HG02610 (cell line): ENCODE measurements around the gene NPC1.
"Not testable (repeated sequence)": the region's sequence is repeated elsewhere in the genome, so short reads cannot be mapped to it uniquely, and the experiment has no call there.

ENCODE experiments used
- ATAC-seq: cut with Tn5 transposase; IDR thresholded peaks from one replicate; pipeline ENCODE4 v1.9.1; 2021; ENCODE audit warnings: mild to moderate bottlenecking, moderate library complexity; ENCODE audit not compliant: unreplicated experiment

NPC1 gene

DNA sequence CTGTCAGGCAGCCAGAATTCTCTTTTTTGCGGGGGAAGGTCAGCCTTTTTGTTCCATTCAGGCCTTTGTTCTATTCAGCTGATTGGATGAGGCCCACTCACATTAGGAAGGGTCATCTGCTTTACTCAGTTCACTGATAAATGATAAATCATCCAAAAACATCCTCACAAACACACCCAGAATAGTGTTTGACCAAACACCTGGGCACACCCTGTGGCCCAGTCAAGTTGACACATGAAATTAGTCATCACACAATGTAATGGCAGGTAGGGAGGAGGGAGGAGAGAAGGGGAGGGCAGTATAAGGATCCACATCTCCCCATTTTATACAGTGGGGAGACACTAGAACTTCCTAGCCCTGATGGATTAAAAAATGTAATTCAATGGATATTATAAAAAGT lies 91.3 kb downstream of the NPC1 start:
- ATAC-seq, result no peak

DNA sequence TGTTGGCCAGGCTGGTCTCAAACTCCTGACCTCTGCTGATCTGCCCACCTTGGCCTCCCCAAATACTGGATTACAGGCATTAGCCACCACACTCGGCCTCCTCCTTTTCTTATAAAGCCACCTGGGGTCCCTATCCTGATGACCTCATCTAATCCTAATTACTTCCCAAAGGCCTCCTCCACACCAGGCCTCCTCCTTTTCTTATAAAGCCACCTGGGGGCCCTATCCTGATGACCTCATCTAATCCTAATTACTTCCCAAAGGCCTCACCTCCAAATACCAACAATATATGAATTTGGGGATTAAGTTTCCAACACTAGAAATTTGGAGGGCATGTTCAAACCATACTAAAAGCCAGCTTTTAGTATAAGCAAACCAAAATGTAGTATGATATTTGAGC lies 92.7 kb downstream of the NPC1 start:
- no peak for ATAC-seq

DNA sequence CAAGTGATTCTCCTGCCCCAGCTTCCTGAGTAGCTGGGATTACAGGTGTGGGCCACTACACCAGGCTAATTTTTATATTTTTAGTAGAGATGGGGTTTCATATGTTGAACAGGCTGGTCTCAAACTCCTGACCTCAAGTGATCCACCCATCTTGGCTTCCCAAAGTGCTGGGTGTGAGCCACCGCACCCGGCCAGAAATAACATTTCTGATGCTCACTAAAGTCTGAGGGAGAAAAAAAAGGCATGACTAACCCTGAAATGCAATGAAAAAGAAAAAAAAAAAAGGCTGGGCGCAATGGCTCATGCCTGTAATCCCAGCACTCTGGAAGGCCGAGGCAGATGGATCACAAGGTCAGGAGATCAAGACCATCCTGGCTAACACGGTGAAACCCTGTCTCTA lies 96.7 kb downstream of the NPC1 start:
- not testable (repeated sequence) for ATAC-seq

- peak; percentile 69 for ATAC-seq
Observed at GRCh38 chr18:23487738-23488570, 98.4 kb downstream of the NPC1 start.

DNA sequence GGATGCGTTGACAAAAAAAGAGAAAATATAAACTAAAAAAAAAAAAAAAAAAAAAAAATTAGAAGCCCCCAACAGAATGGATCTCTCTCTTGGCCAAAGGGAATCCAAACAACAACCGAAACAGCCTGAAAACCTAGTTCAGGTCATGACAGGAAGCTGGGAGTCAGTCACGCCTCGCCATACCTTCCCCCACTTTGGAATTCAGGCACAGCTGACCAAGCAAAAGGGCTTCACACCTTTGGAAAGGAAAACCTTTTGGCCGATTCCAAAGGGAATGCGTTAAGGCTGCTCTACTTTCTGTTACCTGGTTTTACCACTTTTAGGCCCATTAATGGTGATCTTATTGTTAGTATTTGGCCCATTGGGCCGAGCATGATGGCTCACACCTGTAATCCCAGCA lies 100.9 kb downstream of the NPC1 start:
- ATAC-seq, result no peak

GRCh38 chr18:23484561-23485182 lies 101.6 kb downstream of the NPC1 start:
- no peak for ATAC-seq
